Measurements from ENCODE around the gene SLC39A12. TPM values are rescaled to one million over a fixed set of nuclear protein-coding genes. Genes with fewer than 3 reads are reported as not detected.
A peak's percentile ranks its signal among the peaks of the same experiment; 100 is the strongest.

The SLC39A12 gene
- total RNA-seq, 2 donors from 2014 or later, result not detected

GRCh38 chr10:18044976-18045720 is 93.4 kb downstream of the SLC39A12 start:
- no peak overlapping the region for H3K27ac Mint-ChIP-seq
- DNase-seq (ENCODE audit: low spot score), result no peak
- peak; percentile 9 to 20 for ATAC-seq
- H3K4me3 Mint-ChIP-seq, result no peak overlapping the region
- no peaks in the 10 kb centered on the region for H3K4me1 Mint-ChIP-seq (ENCODE audit: low read depth in 2 of 2)
- peaks cover 0 to 6% of the 10 kb centered on the region in 2 donors for H3K27me3 Mint-ChIP-seq
- no peaks in the 10 kb centered on the region for H3K9me3 Mint-ChIP-seq
- no peaks in the 10 kb centered on the region for H3K36me3 Mint-ChIP-seq

GRCh38 chr10:18056583-18056982 is 104.9 kb downstream of the SLC39A12 start:
- Mint-ChIP-seq H3K9me3 (peaks cover 3% of the 10 kb centered on the region), H3K36me3 (no peaks in the 10 kb centered on the region), H3K27ac (no peak overlapping the region), H3K27me3 (no peaks in the 10 kb centered on the region), H3K4me3 (no peak overlapping the region), H3K4me1 (ENCODE audit: low read depth in 2 of 2) (no peaks in the 10 kb centered on the region)
- no peak for ATAC-seq
- no peak for DNase-seq (ENCODE audit: low spot score)

- Mint-ChIP-seq H3K27me3 (no peaks in the 10 kb centered on the region), H3K4me3 (no peak overlapping the region), H3K27ac (no peak overlapping the region), H3K9me3 (peaks cover 3% of the 10 kb centered on the region), H3K4me1 (ENCODE audit: low read depth in 2 of 2) (no peaks in the 10 kb centered on the region), H3K36me3 (no peaks in the 10 kb centered on the region)
- DNase-seq (ENCODE audit: low spot score) (no peak), ATAC-seq (no peak)
Measured at GRCh38 chr10:18059826-18060559, 108.3 kb downstream of the SLC39A12 start.

GRCh38 chr10:18066947-18067346 is 115.2 kb downstream of the SLC39A12 start:
- no peak overlapping the region for H3K27ac Mint-ChIP-seq
- H3K4me3 Mint-ChIP-seq, result no peak overlapping the region
- ATAC-seq (no peak), DNase-seq (ENCODE audit: low spot score) (no peak)
- no peaks in the 10 kb centered on the region for H3K9me3 Mint-ChIP-seq
- H3K27me3 Mint-ChIP-seq, result no peaks in the 10 kb centered on the region
- no peaks in the 10 kb centered on the region for H3K4me1 Mint-ChIP-seq (ENCODE audit: low read depth in 2 of 2)
- H3K36me3 Mint-ChIP-seq, result no peaks in the 10 kb centered on the region

GRCh38 chr10:18068401-18068800 is 116.7 kb downstream of the SLC39A12 start:
- no peaks in the 10 kb centered on the region for H3K4me1 Mint-ChIP-seq (ENCODE audit: low read depth in 2 of 2)
- H3K27me3 Mint-ChIP-seq, result no peaks in the 10 kb centered on the region
- no peaks in the 10 kb centered on the region for H3K36me3 Mint-ChIP-seq
- DNase-seq (ENCODE audit: low spot score) (no peak), ATAC-seq (no peak)
- no peak overlapping the region for H3K27ac Mint-ChIP-seq
- no peaks in the 10 kb centered on the region for H3K9me3 Mint-ChIP-seq
- no peak overlapping the region for H3K4me3 Mint-ChIP-seq

- H3K27me3 Mint-ChIP-seq, result peaks cover 0 to 3% of the 10 kb centered on the region in 2 donors
- H3K27ac Mint-ChIP-seq, result no peak overlapping the region
- no peaks in the 10 kb centered on the region for H3K9me3 Mint-ChIP-seq
- H3K4me3 Mint-ChIP-seq, result no peak overlapping the region
- H3K36me3 Mint-ChIP-seq, result no peaks in the 10 kb centered on the region
- ATAC-seq (no peak), DNase-seq (ENCODE audit: low spot score) (no peak)
- no peaks in the 10 kb centered on the region for H3K4me1 Mint-ChIP-seq (ENCODE audit: low read depth in 2 of 2)
Measured at GRCh38 chr10:18071591-18071990, 119.9 kb downstream of the SLC39A12 start.

- no peaks in the 10 kb centered on the region for H3K4me1 Mint-ChIP-seq (ENCODE audit: low read depth in 2 of 2)
Measured at GRCh38 chr10:18073314-18073713, 121.6 kb downstream of the SLC39A12 start.

GRCh38 chr10:18075881-18076280 is 124.2 kb downstream of the SLC39A12 start:
- DNase-seq (ENCODE audit: low spot score) (no peak), ATAC-seq (no peak)
- Mint-ChIP-seq H3K27me3 (peaks cover 0 to 3% of the 10 kb centered on the region in 2 donors), H3K27ac (no peak overlapping the region), H3K4me3 (no peak overlapping the region), H3K36me3 (no peaks in the 10 kb centered on the region), H3K4me1 (ENCODE audit: low read depth in 2 of 2) (no peaks in the 10 kb centered on the region), H3K9me3 (no peaks in the 10 kb centered on the region)

More at GRCh38 chr10:18073314-18073713, 121.6 kb downstream of the SLC39A12 start:
- no peaks in the 10 kb centered on the region for H3K36me3 Mint-ChIP-seq
- no peaks in the 10 kb centered on the region for H3K9me3 Mint-ChIP-seq
- peaks cover 0 to 3% of the 10 kb centered on the region in 2 donors for H3K27me3 Mint-ChIP-seq
- DNase-seq (ENCODE audit: low spot score) (no peak), ATAC-seq (no peak)
- no peak overlapping the region for H3K4me3 Mint-ChIP-seq
- H3K27ac Mint-ChIP-seq, result no peak overlapping the region

GRCh38 chr10:18079665-18080295 is 128.1 kb downstream of the SLC39A12 start:
- DNase-seq (ENCODE audit: low spot score) (no peak), ATAC-seq (no peak)
- no peak overlapping the region for H3K27ac Mint-ChIP-seq
- H3K4me3 Mint-ChIP-seq, result no peak overlapping the region
- no peaks in the 10 kb centered on the region for H3K36me3 Mint-ChIP-seq
- H3K4me1 Mint-ChIP-seq (ENCODE audit: low read depth in 2 of 2), result no peaks in the 10 kb centered on the region
- peaks cover 17% of the 10 kb centered on the region in 2 donors for H3K27me3 Mint-ChIP-seq
- peaks cover 4% of the 10 kb centered on the region for H3K9me3 Mint-ChIP-seq

- H3K27ac Mint-ChIP-seq, result no peak overlapping the region
- no peak for ATAC-seq
- no peak overlapping the region for H3K4me3 Mint-ChIP-seq
- H3K4me1 Mint-ChIP-seq (ENCODE audit: low read depth in 2 of 2), result no peaks in the 10 kb centered on the region
- no peak for DNase-seq (ENCODE audit: low spot score)
- no peaks in the 10 kb centered on the region for H3K36me3 Mint-ChIP-seq
- peaks cover 4% of the 10 kb centered on the region for H3K9me3 Mint-ChIP-seq
- peaks cover 14 to 18% of the 10 kb centered on the region in 2 donors for H3K27me3 Mint-ChIP-seq
Measured at GRCh38 chr10:18082381-18082780, 130.7 kb downstream of the SLC39A12 start.

GRCh38 chr10:18085855-18086254 is 134.1 kb downstream of the SLC39A12 start:
- Mint-ChIP-seq H3K27ac (no peak overlapping the region), H3K36me3 (no peaks in the 10 kb centered on the region), H3K4me1 (ENCODE audit: low read depth in 2 of 2) (no peaks in the 10 kb centered on the region), H3K27me3 (peaks cover 14 to 18% of the 10 kb centered on the region in 2 donors), H3K9me3 (peaks cover 4% of the 10 kb centered on the region), H3K4me3 (no peak overlapping the region)
- ATAC-seq, result no peak
- no peak for DNase-seq (ENCODE audit: low spot score)

GRCh38 chr10:18086746-18087145 is 135.0 kb downstream of the SLC39A12 start:
- Mint-ChIP-seq H3K27ac (no peak overlapping the region), H3K27me3 (peaks cover 13% of the 10 kb centered on the region in 2 donors), H3K4me1 (ENCODE audit: low read depth in 2 of 2) (no peaks in the 10 kb centered on the region), H3K4me3 (no peak overlapping the region), H3K36me3 (no peaks in the 10 kb centered on the region), H3K9me3 (peaks cover 4% of the 10 kb centered on the region)
- no peak for ATAC-seq
- DNase-seq (ENCODE audit: low spot score), result no peak

GRCh38 chr10:18087355-18087754 is 135.6 kb downstream of the SLC39A12 start:
- Mint-ChIP-seq H3K27me3 (peaks cover 11 to 13% of the 10 kb centered on the region in 2 donors), H3K9me3 (peaks cover 4% of the 10 kb centered on the region), H3K27ac (no peak overlapping the region), H3K4me1 (ENCODE audit: low read depth in 2 of 2) (no peaks in the 10 kb centered on the region), H3K36me3 (no peaks in the 10 kb centered on the region), H3K4me3 (no peak overlapping the region)
- DNase-seq (ENCODE audit: low spot score), result no peak
- no peak for ATAC-seq
